ENCODE results near the gene KRT73. TPM values are rescaled to one million over a fixed set of nuclear protein-coding genes. Genes with fewer than 3 reads are reported as not detected.

The KRT73 gene
- total RNA-seq, 1 experiment from 2014 or later = not detected

GRCh38 chr12:52647601-52648000, 29.2 kb upstream of the KRT73 start:
- intact Hi-C loops (cut with micrococcal nuclease) = no loop called here
- CTCF ChIA-PET = interaction anchor here (0.7 kb wide), 2 partner anchors 8 to 127 kb away, joined by 3 to 4 read pairs; no protein-coding TSS in a partner anchor
- no peak overlapping the region for H3K4me3 Mint-ChIP-seq (ENCODE audit: unreplicated experiment)
- H3K4me1 Mint-ChIP-seq (ENCODE audit: insufficient read depth, unreplicated experiment) = no peaks in the 10 kb centered on the region
- H3K9me3 Mint-ChIP-seq (ENCODE audit: unreplicated experiment) = no peaks in the 10 kb centered on the region
- DNase-seq (ENCODE audit: unreplicated experiment) = no peak
- H3K27ac Mint-ChIP-seq (ENCODE audit: low read depth, unreplicated experiment) = no peak overlapping the region
- no peak for TF ChIP-seq CTCF (IDR thresholded peaks at IDR 0.05; ENCODE audit: unreplicated experiment)
- no TSS peak for BruUV-seq (replicated peaks)
- no peaks in the 10 kb centered on the region for H3K36me3 Mint-ChIP-seq (ENCODE audit: insufficient read depth, unreplicated experiment)
- POLR2A ChIA-PET = no interaction called here
- peaks cover 29% of the 10 kb centered on the region for H3K27me3 Mint-ChIP-seq (ENCODE audit: insufficient read depth, unreplicated experiment)

- no peak overlapping the region for H3K4me3 Mint-ChIP-seq (ENCODE audit: unreplicated experiment)
- CTCF ChIA-PET = interaction anchor here (0.7 kb wide), 1 partner anchor 9 kb away, joined by 4 read pairs; no protein-coding TSS in a partner anchor
- intact Hi-C loops (cut with micrococcal nuclease) = no loop called here
- no peaks in the 10 kb centered on the region for H3K9me3 Mint-ChIP-seq (ENCODE audit: unreplicated experiment)
- DNase-seq (ENCODE audit: unreplicated experiment) = no peak
- H3K27ac Mint-ChIP-seq (ENCODE audit: low read depth, unreplicated experiment) = no peak overlapping the region
- H3K36me3 Mint-ChIP-seq (ENCODE audit: insufficient read depth, unreplicated experiment) = no peaks in the 10 kb centered on the region
- BruUV-seq (replicated peaks) = no TSS peak
- peaks cover 33% of the 10 kb centered on the region for H3K27me3 Mint-ChIP-seq (ENCODE audit: insufficient read depth, unreplicated experiment)
- TF ChIP-seq CTCF (IDR thresholded peaks at IDR 0.05; ENCODE audit: unreplicated experiment) = no peak
- POLR2A ChIA-PET = no interaction called here
- H3K4me1 Mint-ChIP-seq (ENCODE audit: insufficient read depth, unreplicated experiment) = no peaks in the 10 kb centered on the region
Measured at GRCh38 chr12:52646613-52647012, 28.3 kb upstream of the KRT73 start.

DNA sequence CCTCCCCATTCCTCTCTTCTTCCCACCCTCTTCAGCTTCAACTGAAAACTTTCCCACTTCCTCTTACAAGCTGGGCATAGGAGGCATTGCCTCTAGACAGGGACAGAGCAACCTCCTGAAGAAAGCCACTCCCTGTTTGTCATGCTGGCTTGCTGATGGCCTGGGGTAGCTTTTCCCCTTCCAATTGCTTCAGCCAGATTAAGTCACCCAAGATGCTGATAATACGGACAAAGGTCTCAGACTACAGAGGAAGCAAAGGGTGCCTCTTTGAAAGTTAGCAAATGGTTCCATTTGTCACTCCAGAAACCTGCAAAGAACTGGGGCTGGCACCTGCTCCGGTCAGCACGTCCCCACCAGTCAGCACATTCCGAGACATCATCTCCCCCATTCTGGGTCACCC, 27.6 kb upstream of the KRT73 start:
- Mint-ChIP-seq H3K27me3 (ENCODE audit: insufficient read depth, unreplicated experiment) (peaks cover 39% of the 10 kb centered on the region), H3K9me3 (ENCODE audit: unreplicated experiment) (no peaks in the 10 kb centered on the region), H3K27ac (ENCODE audit: low read depth, unreplicated experiment) (no peak overlapping the region), H3K4me1 (ENCODE audit: insufficient read depth, unreplicated experiment) (no peaks in the 10 kb centered on the region), H3K36me3 (ENCODE audit: insufficient read depth, unreplicated experiment) (no peaks in the 10 kb centered on the region), H3K4me3 (ENCODE audit: unreplicated experiment) (no peak overlapping the region)
- no peak for TF ChIP-seq CTCF (IDR thresholded peaks at IDR 0.05; ENCODE audit: unreplicated experiment)
- ChIA-PET POLR2A (interaction anchor here (0.6 kb wide), 1 partner anchor 540 kb away, joined by 3 read pairs; no protein-coding TSS in a partner anchor), CTCF (no interaction called here)
- no TSS peak for BruUV-seq (replicated peaks)
- no peak for DNase-seq (ENCODE audit: unreplicated experiment)
- intact Hi-C loops (cut with micrococcal nuclease) = no loop called here

- Mint-ChIP-seq H3K27ac (ENCODE audit: low read depth, unreplicated experiment) (no peak overlapping the region), H3K4me3 (ENCODE audit: unreplicated experiment) (no peak overlapping the region), H3K27me3 (ENCODE audit: insufficient read depth, unreplicated experiment) (peaks cover 42% of the 10 kb centered on the region), H3K4me1 (ENCODE audit: insufficient read depth, unreplicated experiment) (no peaks in the 10 kb centered on the region), H3K9me3 (ENCODE audit: unreplicated experiment) (no peaks in the 10 kb centered on the region), H3K36me3 (ENCODE audit: insufficient read depth, unreplicated experiment) (no peaks in the 10 kb centered on the region)
- ChIA-PET CTCF (no interaction called here), POLR2A (no interaction called here)
- intact Hi-C loops (cut with micrococcal nuclease) = no loop called here
- no TSS peak for BruUV-seq (replicated peaks)
- no peak for DNase-seq (ENCODE audit: unreplicated experiment)
- TF ChIP-seq CTCF (IDR thresholded peaks at IDR 0.05; ENCODE audit: unreplicated experiment) = no peak
Measured at GRCh38 chr12:52645120-52645761, 26.9 kb upstream of the KRT73 start.
